OCI-LY7 (cell line): ENCODE measurements around the gene WDFY3. TPM values are rescaled to one million over a fixed set of nuclear protein-coding genes. Genes with fewer than 3 reads are reported as not detected.
"Not testable (repeated sequence)": the region's sequence is repeated elsewhere in the genome, so short reads cannot be mapped to it uniquely, and the experiment has no call there.

Source experiments
- BruUV-seq: library from RNA; stranded (reverse); fragments of 400-500 nt; replicated peaks from 2 replicates; lab custom pipeline; 2021; lab: Mats Ljungman, UMichigan
- CTCF ChIA-PET: fragments of 300-600 bp; sonication (Branson Sonifier 250); formaldehyde crosslinking; loops from one replicate; lab custom pipeline; 2022; ENCODE audit warnings: antibody characterized with exemption; ENCODE audit not compliant: unreplicated experiment; lab: Charles Lee
- POLR2A ChIA-PET: fragments of 300-600 bp; sonication (Branson Sonifier 250); formaldehyde crosslinking; loops from one replicate; lab custom pipeline; 2022; ENCODE audit warnings: antibody characterized with exemption; lab: Charles Lee
- DNase-seq: peaks from one replicate; pipeline ENCODE4 v3.0.0-alpha.2; 2015; ENCODE audit warnings: low spot score
- H2AFZ ChIP-seq: fragments of 200-600 bp; sonication (generic), shearing (Covaris generic); 2 replicates; pipeline ENCODE4 v1.6.1; 2014; ENCODE audit warnings: mild to moderate bottlenecking, antibody characterized with exemption, low read length, moderate library complexity
- H3K27ac ChIP-seq: fragments of 200-600 bp; sonication (generic); 2 replicates; pipeline ENCODE4 v1.5.1; 2014; ENCODE audit warnings: mixed run types, low read depth, mild to moderate bottlenecking, moderate library complexity, low read length, inconsistent platforms; ENCODE audit not compliant: poor library complexity, severe bottlenecking
- H3K36me3 ChIP-seq: fragments of 200-600 bp; sonication (generic); 2 replicates; pipeline ENCODE4 v1.6.1; 2014; ENCODE audit warnings: mild to moderate bottlenecking, antibody characterized with exemption, low read length, moderate library complexity, mixed read lengths; ENCODE audit not compliant: insufficient read depth
- H3K4me1 ChIP-seq: fragments of 200-600 bp; sonication (generic); 2 replicates; pipeline ENCODE4 v1.5.1; 2014; ENCODE audit warnings: mild to moderate bottlenecking, low read length; ENCODE audit not compliant: insufficient read depth, poor library complexity, severe bottlenecking
- H3K4me2 ChIP-seq: fragments of 200-600 bp; sonication (generic); 2 replicates; pipeline ENCODE4 v1.6.1; 2014; ENCODE audit warnings: mild to moderate bottlenecking, low read length
- H3K4me3 ChIP-seq: fragments of 200-600 bp; sonication (generic); 2 replicates; pipeline ENCODE4 v1.5.1; 2014; ENCODE audit warnings: mild to moderate bottlenecking, low read depth, low read length; ENCODE audit not compliant: poor library complexity, severe bottlenecking
- H3K79me2 ChIP-seq: fragments of 200-600 bp; sonication (generic); 2 replicates; pipeline ENCODE4 v1.6.1; 2016; ENCODE audit warnings: low read depth, mild to moderate bottlenecking, low read length, moderate library complexity, mixed read lengths; ENCODE audit not compliant: insufficient read depth
- H3K9me2 ChIP-seq: fragments of 200-600 bp; sonication (generic); 2 replicates; pipeline ENCODE4 v1.6.1; 2016; ENCODE audit warnings: mild to moderate bottlenecking, low read length, mixed read lengths; ENCODE audit not compliant: insufficient read depth
- H3K9me3 ChIP-seq: fragments of 200-600 bp; sonication (generic); 2 replicates; pipeline ENCODE4 v1.6.1; 2014; ENCODE audit warnings: mild to moderate bottlenecking, mixed run types, low read length, mixed read lengths
- H4K20me1 ChIP-seq: fragments of 200-600 bp; sonication (generic); 2 replicates; pipeline ENCODE4 v1.6.1; 2014; ENCODE audit warnings: mild to moderate bottlenecking, antibody characterized with exemption, low read length, moderate library complexity, mixed read lengths; ENCODE audit not compliant: insufficient read depth
- EZH2phosphoT487 ChIP-seq: fragments of 200-600 bp; sonication (generic); IDR thresholded peaks from 2 replicates; pipeline ENCODE4 v1.6.1; 2018; ENCODE audit warnings: low read depth, borderline replicate concordance, mild to moderate bottlenecking, mixed run types, antibody characterized with exemption, low read length, moderate library complexity, mixed read lengths
- intact Hi-C: fragments of 100-400 bp; cut with micrococcal nuclease; formaldehyde crosslinking; loops from one replicate; pipeline ENCODE4 v1.10.0; 2022; ENCODE audit not compliant: unreplicated experiment
- total RNA-seq, 2 experiments: library from RNA; depleted of rRNA in 1 of 2; stranded (reverse); fragments of >200 nt in 1 of 2; shearing (Covaris generic) in 1 of 2; gene quantifications; 2 replicates each; pipeline ENCODE4 v1.2.3, GENCODE V29; 2014 to 2022
- TF ChIP-seq, protein P1 (sequence below): fragments of 200-600 bp; sonication (generic); conservative IDR thresholded peaks from 2 replicates; pipeline ENCODE4 v1.5.1; 2014; ENCODE audit warnings: mild to moderate bottlenecking, antibody characterized with exemption, low read length, moderate library complexity, mixed read lengths

The WDFY3 gene
- total RNA-seq, 2 experiments from 2014 or later = not detected

DNA sequence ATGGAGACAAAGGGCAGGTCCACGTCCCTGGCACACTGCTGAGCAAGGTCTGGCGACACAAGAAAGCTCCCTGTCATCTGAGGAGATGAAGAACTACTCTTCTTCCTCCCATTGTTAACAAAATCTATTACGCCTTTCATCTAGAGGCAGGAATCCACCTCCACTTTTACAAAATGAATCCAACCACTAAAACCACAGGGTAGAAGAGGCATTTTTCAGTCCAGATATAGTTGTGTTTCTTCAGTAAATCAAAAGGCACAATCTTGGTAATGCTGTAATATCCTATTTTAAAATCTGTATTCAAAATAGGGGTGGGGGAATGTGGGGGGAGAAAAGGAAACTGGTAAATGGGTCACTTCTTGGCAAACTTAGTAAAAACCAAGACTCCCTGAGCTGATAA is 282.1 kb downstream of the WDFY3 start:
- CTCF ChIA-PET = no interaction called here

DNA sequence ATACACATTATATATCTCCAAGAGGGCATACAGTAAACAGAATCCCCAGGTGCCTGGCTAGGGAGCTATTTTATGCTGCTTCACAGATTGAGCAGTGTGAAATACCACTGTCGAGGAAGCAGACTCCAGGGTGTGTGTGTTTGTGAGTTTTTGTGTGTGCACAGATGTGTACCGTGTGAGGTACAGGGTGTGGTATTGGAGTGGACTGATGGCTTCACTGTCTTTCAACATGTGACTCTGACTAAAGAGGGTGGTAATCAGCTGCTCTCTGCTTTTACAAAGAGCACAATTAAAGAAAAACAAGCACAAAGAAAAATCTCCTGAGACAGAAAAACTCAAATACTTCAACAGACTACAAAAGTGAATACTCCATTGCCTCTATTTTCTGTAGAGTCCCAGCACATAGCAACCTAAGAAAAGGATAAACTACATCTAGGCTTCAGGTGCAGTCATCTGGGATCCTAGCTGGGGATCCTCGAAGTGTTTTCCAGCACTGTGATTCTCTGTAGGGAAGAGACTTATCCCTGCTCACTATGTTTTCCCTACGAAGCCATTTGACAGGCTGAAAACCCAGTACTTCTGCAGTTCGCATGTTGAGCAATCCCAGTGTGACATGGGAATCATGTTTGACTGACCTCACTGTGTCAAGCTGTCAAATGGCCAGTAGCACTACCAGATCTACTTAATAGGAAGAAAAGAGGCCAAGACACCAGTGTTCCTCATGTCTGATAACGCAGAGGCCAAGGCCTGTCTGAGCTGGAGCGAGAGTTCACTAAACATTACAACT is 283.2 kb downstream of the WDFY3 start:
- TF ChIP-seq EZH2phosphoT487 = no peak
- TF ChIP-seq, protein P1, sequence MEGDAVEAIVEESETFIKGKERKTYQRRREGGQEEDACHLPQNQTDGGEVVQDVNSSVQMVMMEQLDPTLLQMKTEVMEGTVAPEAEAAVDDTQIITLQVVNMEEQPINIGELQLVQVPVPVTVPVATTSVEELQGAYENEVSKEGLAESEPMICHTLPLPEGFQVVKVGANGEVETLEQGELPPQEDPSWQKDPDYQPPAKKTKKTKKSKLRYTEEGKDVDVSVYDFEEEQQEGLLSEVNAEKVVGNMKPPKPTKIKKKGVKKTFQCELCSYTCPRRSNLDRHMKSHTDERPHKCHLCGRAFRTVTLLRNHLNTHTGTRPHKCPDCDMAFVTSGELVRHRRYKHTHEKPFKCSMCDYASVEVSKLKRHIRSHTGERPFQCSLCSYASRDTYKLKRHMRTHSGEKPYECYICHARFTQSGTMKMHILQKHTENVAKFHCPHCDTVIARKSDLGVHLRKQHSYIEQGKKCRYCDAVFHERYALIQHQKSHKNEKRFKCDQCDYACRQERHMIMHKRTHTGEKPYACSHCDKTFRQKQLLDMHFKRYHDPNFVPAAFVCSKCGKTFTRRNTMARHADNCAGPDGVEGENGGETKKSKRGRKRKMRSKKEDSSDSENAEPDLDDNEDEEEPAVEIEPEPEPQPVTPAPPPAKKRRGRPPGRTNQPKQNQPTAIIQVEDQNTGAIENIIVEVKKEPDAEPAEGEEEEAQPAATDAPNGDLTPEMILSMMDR = no peak

More for the DNA sequence above, 282.1 kb downstream of the WDFY3 start:
- no peaks in the 10 kb centered on the region for H4K20me1 ChIP-seq
- no peaks in the 10 kb centered on the region for H3K9me2 ChIP-seq
- TF ChIP-seq EZH2phosphoT487 = no peak
- TF ChIP-seq, protein P1 = no peak
- DNase-seq = no peak
- no peaks in the 10 kb centered on the region for H3K9me3 ChIP-seq
- H3K4me2 ChIP-seq = no peak overlapping the region
- no peak overlapping the region for H2AFZ ChIP-seq
- H3K4me1 ChIP-seq = no peaks in the 10 kb centered on the region
- POLR2A ChIA-PET = interaction anchor here (0.6 to 0.9 kb wide), 2 partner anchors 12 to 535 kb away, joined by 3 to 5 read pairs; no protein-coding TSS in a partner anchor
- no TSS peak for BruUV-seq
- no peak overlapping the region for H3K4me3 ChIP-seq
- no peak overlapping the region for H3K27ac ChIP-seq
- no peaks in the 10 kb centered on the region for H3K36me3 ChIP-seq
- intact Hi-C loops = no loop called here
- no peaks in the 10 kb centered on the region for H3K79me2 ChIP-seq

DNA sequence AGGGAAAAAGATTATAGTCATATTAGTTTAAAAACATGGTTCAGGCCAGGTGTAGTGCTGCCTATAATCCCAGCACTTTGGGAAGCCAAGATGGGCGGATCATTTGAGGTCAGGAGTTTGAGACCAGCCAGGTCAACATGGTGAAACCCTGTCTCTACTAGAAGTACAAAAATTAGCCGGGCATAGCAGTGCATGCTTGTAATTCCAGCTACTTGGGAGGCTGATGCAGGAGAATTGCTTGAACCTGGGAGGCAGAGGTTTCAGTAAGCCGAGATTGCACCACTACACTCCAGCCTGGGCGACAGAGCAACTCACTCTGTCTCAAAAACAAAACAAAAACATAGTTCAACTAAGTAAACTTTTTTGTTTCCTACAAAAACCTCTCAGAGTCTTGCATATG is 283.8 kb downstream of the WDFY3 start:
- POLR2A ChIA-PET = interaction anchor here (0.5 kb wide), 1 partner anchor 9 kb away, joined by 3 read pairs; no protein-coding TSS in a partner anchor
- H3K9me2 ChIP-seq, H3K79me2 ChIP-seq, H3K4me3 ChIP-seq, CTCF ChIA-PET, H2AFZ ChIP-seq, H3K4me1 ChIP-seq, H4K20me1 ChIP-seq, H3K36me3 ChIP-seq, H3K27ac ChIP-seq, BruUV-seq, H3K9me3 ChIP-seq, DNase-seq, H3K4me2 ChIP-seq, intact Hi-C loops: not testable (repeated sequence)

More for the DNA sequence above, 283.2 kb downstream of the WDFY3 start:
- Histone ChIP-seq H3K79me2 (no peaks in the 10 kb centered on the region), H3K4me1 (no peaks in the 10 kb centered on the region), H3K9me3 (no peaks in the 10 kb centered on the region), H3K4me2 (no peak overlapping the region), H3K36me3 (no peaks in the 10 kb centered on the region), H3K4me3 (no peak overlapping the region), H3K9me2 (no peaks in the 10 kb centered on the region), H2AFZ (no peak overlapping the region), H3K27ac (no peak overlapping the region), H4K20me1 (no peaks in the 10 kb centered on the region)
- BruUV-seq = no TSS peak
- CTCF ChIA-PET = no interaction called here
- POLR2A ChIA-PET = interaction anchor here (0.6 kb wide), 1 partner anchor 534 kb away, joined by 5 read pairs; no protein-coding TSS in a partner anchor
- intact Hi-C loops = no loop called here
- DNase-seq = no peak
